K562 (cell line): Measurements from ENCODE around the gene SFT2D2. TPM values are rescaled to one million over a fixed set of nuclear protein-coding genes. Genes with fewer than 3 reads are reported as not detected.

Experiments used
- ATAC-seq: fragments of 200-7000 bp; cut with Tn5 transposase; 3 replicates; pipeline ENCODE4 v1.9.1; 2020; ENCODE audit warnings: moderate library complexity
- BruUV-seq: library from RNA; stranded (reverse); fragments of 400-500 nt; replicated peaks from 2 replicates; lab custom pipeline; 2021; lab: Mats Ljungman, UMichigan
- CTCF ChIA-PET: fragments of 300-600 bp; formaldehyde crosslinking; extraction: SDS; loops from one replicate; lab custom pipeline; 2021; ENCODE audit warnings: low intra/inter-chr PET ratio; lab: Yijun Ruan, JAX
- POLR2A ChIA-PET: fragments of 300-600, 350-650 bp; sonication (Branson Sonifier 250); formaldehyde crosslinking; extraction: SDS; loops from one replicate; lab custom pipeline; 2021; ENCODE audit warnings: antibody characterized with exemption, inconsistent platforms; lab: Yijun Ruan, JAX
- DNase-seq, 4 experiments: peaks; one replicate each; pipeline versions ENCODE4 v3.0.0 to v3.0.0-alpha.2; 2011 to 2018; ENCODE audit warnings: low spot score in 3 of 4, mixed read lengths in 3 of 4; ENCODE audit errors: extremely low read depth in 1 of 4
- FAIRE-seq: peaks from 2 replicates; lab custom pipeline; 2011; peaks lifted over from hg19 to GRCh38; lab: Jason Lieb, UNC
- H2AFZ ChIP-seq: 2 replicates; pipeline ENCODE4 v1.6.0; 2011; ENCODE audit warnings: low read depth, low read length, control low read depth, inconsistent platforms
- H3K27ac ChIP-seq: fragments of 200-600 bp; 3 replicates; pipeline ENCODE4 v1.8.0; 2011; ENCODE audit warnings: low read depth, mild to moderate bottlenecking, control low read depth, inconsistent platforms, low read length, moderate library complexity, mixed read lengths; ENCODE audit errors: extremely low read depth
- H3K27me3 ChIP-seq, 2 experiments: fragments of 300-600 bp in 1 of 2; 2 replicates in 1 of 2; 3 replicates in 1 of 2; pipeline versions ENCODE4 v1.6.0 to v1.8.0; 2011; ENCODE audit warnings: inconsistent platforms in 2 of 2, low read length in 2 of 2, mild to moderate bottlenecking in 1 of 2, mixed read lengths in 1 of 2, moderate library complexity in 1 of 2; ENCODE audit not compliant: control insufficient read depth in 2 of 2, insufficient read depth in 2 of 2
- H3K36me3 ChIP-seq: fragments of 300-600 bp; 3 replicates; pipeline ENCODE4 v1.8.0; 2011; ENCODE audit warnings: mild to moderate bottlenecking, low read length, inconsistent platforms; ENCODE audit not compliant: control insufficient read depth, insufficient read depth
- H3K4me1 ChIP-seq, 2 experiments: fragments of 200-600 bp in 1 of 2; replicated peaks in 1 of 2; 2 replicates in 1 of 2; 3 replicates in 1 of 2; pipeline versions ENCODE4 v1.5.1 to v1.8.0; 2011; ENCODE audit warnings: inconsistent platforms in 2 of 2, low read length in 2 of 2, mild to moderate bottlenecking in 1 of 2, mixed read lengths in 1 of 2, moderate library complexity in 1 of 2; ENCODE audit not compliant: control insufficient read depth in 2 of 2, insufficient read depth in 2 of 2
- H3K4me2 ChIP-seq: 2 replicates; pipeline ENCODE4 v1.6.1; 2011; ENCODE audit warnings: low read length, control low read depth, inconsistent platforms, mixed read lengths; ENCODE audit not compliant: insufficient read depth
- H3K4me3 ChIP-seq: fragments of 200-600 bp; sonication (generic), shearing (Covaris generic); 2 replicates; pipeline ENCODE4 v1.5.1; 2016; ENCODE audit warnings: control low read depth, inconsistent platforms
- H3K79me2 ChIP-seq: fragments of 200-600 bp; 3 replicates; pipeline ENCODE4 v1.8.0; 2011; ENCODE audit warnings: low read length, inconsistent platforms; ENCODE audit not compliant: control insufficient read depth, insufficient read depth
- H3K9ac ChIP-seq, 2 experiments: 2 replicates each; pipeline versions ENCODE4 v1.6.0 to v1.6.1; 2011; ENCODE audit warnings: low read depth in 2 of 2, low read length in 2 of 2, control low read depth in 1 of 2, inconsistent platforms in 1 of 2, mild to moderate bottlenecking in 1 of 2, mixed read lengths in 1 of 2; ENCODE audit not compliant: insufficient read depth in 1 of 2
- H3K9me1 ChIP-seq: one replicate; pipeline ENCODE4 v1.6.0; 2011; ENCODE audit warnings: inconsistent platforms, mild to moderate bottlenecking, low read length, moderate library complexity; ENCODE audit not compliant: control insufficient read depth, insufficient read depth
- H3K9me3 ChIP-seq: replicated peaks from 2 replicates; pipeline ENCODE4 v1.5.1; 2011; ENCODE audit warnings: low read depth, low read length, inconsistent platforms; ENCODE audit not compliant: control insufficient read depth, insufficient read depth
- H4K20me1 ChIP-seq: replicated peaks from 2 replicates; pipeline ENCODE4 v1.6.1; 2011; ENCODE audit warnings: low read length, inconsistent platforms, mixed read lengths; ENCODE audit not compliant: control insufficient read depth, insufficient read depth
- ARID4B ChIP-seq: sonication (generic); formaldehyde crosslinking; IDR thresholded peaks from 2 replicates; pipeline ENCODE4 v1.8.0; 2022; ENCODE audit warnings: mild to moderate bottlenecking, missing genetic modification reagents
- MCM3 ChIP-seq: fragments of 450-650 bp; IDR thresholded peaks from 2 replicates; pipeline ENCODE4 v1.6.1; 2016
- SMARCA4 ChIP-seq: fragments of 450-650 bp; IDR thresholded peaks from 2 replicates; pipeline ENCODE4 v1.6.1; 2016
- TRIM25 ChIP-seq: fragments of 450-650 bp; IDR thresholded peaks from 2 replicates; pipeline ENCODE4 v1.7.0; 2016; ENCODE audit warnings: borderline replicate concordance
- in situ Hi-C: fragments of 300-500 bp; cut with MboI; formaldehyde crosslinking; loops from 4 replicates; pipeline ENCODE4 v1.15.0; 2018; ENCODE audit warnings: inconsistent platforms, mixed read lengths
- intact Hi-C: fragments of 100-400 bp; cut with micrococcal nuclease; formaldehyde crosslinking; loops from 2 replicates; pipeline ENCODE4 v1.14.2; 2022
- polyA plus RNA-seq, 8 experiments: library from polyadenylated mRNA; depleted of rRNA in 4 of 8; stranded (reverse) in 5 of 8; unstranded in 3 of 8; fragments of >200 nt; fragmentation: Nextera tagmentation in 2 of 8; fragmentation: Illumina TruSeq in 1 of 8; extraction: Ambion mirVana in 2 of 8; extraction: Trizol in 1 of 8; gene quantifications; 2 replicates each; pipeline versions ENCODE4 v1.2.1 to v1.2.3, GENCODE V29; 2011 to 2014; ENCODE audit warnings: inconsistent platforms in 1 of 8, missing spikeins in 1 of 8
- total RNA-seq, 7 experiments: library from RNA; depleted of rRNA in 6 of 7; stranded (reverse); fragments of >200 nt in 6 of 7; fragmentation: Illumina TruSeq in 2 of 7; extraction: Trizol in 2 of 7; gene quantifications; 2 replicates each; pipeline versions ENCODE4 v1.2.1 to v1.2.3, GENCODE V29; 2011 to 2021; ENCODE audit warnings: low replicate concordance in 1 of 7

Gene SFT2D2
- total and polyA plus RNA-seq, 9 of the 15 experiments (the other 6 are each of a cell fraction or from before 2014, with no cell fraction given), result 3.4 to 50.1 (median 21.6) TPM

- POLR2A ChIA-PET, result interaction anchor here (0.7 to 1.2 kb wide), 2 partner anchors 17 to 87 kb away, joined by 3 read pairs; no protein-coding TSS in a partner anchor
- DNase-seq, result peak in 1 of 4 experiments; percentile 17
- Histone ChIP-seq H3K4me2 (no peak overlapping the region), H3K27ac (no peak overlapping the region), H3K9ac (no peak overlapping the region), H3K4me3 (no peak overlapping the region), H3K36me3 (no peaks in the 10 kb centered on the region), H4K20me1 (peaks cover 10% of the 10 kb centered on the region; the same call in 1 of the 2 replicates), H3K9me3 (no peaks in the 10 kb centered on the region), H3K79me2 (no peaks in the 10 kb centered on the region), H3K4me1 (peaks cover 8 to 57% of the 10 kb centered on the region in 2 experiments; a peak in 4 of 5 replicates), H2AFZ (no peak overlapping the region), H3K9me1 (no peaks in the 10 kb centered on the region), H3K27me3 (no peaks in the 10 kb centered on the region)
- TF ChIP-seq MCM3, result no peak
- TF ChIP-seq ARID4B, result 0 out of 2 replicates have a peak, but pooled peaks have one; percentile 33
- TF ChIP-seq TRIM25, result peak; percentile 99
- TF ChIP-seq SMARCA4, result 0 out of 2 replicates have a peak, but pooled peaks have one; percentile 14
- no peak for ATAC-seq
- CTCF ChIA-PET, result no interaction called here
- no TSS peak for BruUV-seq
- in situ Hi-C loops (no loop called here), intact Hi-C loops (no loop called here)
- FAIRE-seq, result no peak
Measured at GRCh38 chr1:168285521-168285790, 59.7 kb downstream of the SFT2D2 start.
